Upper lobe of right lung (tissue), 1 donor: Measurements from ENCODE around the gene SLC49A3. TPM values are rescaled to one million over a fixed set of nuclear protein-coding genes. Genes with fewer than 3 reads are reported as not detected.

Experiments used
- ATAC-seq: fragments of 200-7000 bp; cut with Tn5 transposase; one replicate; pipeline ENCODE4 v1.9.1; 2020; ENCODE audit warnings: mild to moderate bottlenecking, moderate library complexity
- DNase-seq: peaks from one replicate; pipeline ENCODE4 v3.0.0-alpha.2; 2020
- H3K27ac ChIP-seq: fragments of 200-600 bp; one replicate; pipeline ENCODE4 v1.8.0; 2022
- H3K27me3 ChIP-seq: fragments of 200-600 bp; one replicate; pipeline ENCODE4 v1.8.0; 2022; ENCODE audit warnings: mild to moderate bottlenecking
- H3K36me3 ChIP-seq: fragments of 200-600 bp; one replicate; pipeline ENCODE4 v1.8.0; 2022
- H3K4me1 ChIP-seq: fragments of 200-600 bp; one replicate; pipeline ENCODE4 v1.8.0; 2022
- H3K4me3 ChIP-seq: fragments of 200-600 bp; one replicate; pipeline ENCODE4 v1.8.0; 2022; ENCODE audit warnings: mild to moderate bottlenecking
- H3K9me3 ChIP-seq: fragments of 200-600 bp; one replicate; pipeline ENCODE4 v1.8.0; 2022
- intact Hi-C: fragments of 100-400 bp; cut with DNase I; formaldehyde crosslinking; loops from one replicate; pipeline ENCODE4 v1.11.0; 2022
- total RNA-seq: library from RNA; stranded (reverse); fragmentation: NEBNext Ultra II Directional; extraction: Animal tissue kit (Norgen Biotek cat#: 25700); gene quantifications from one replicate; pipeline ENCODE4 v1.2.1, GENCODE V29; 2021
- TF ChIP-seq, protein P1 (sequence below): fragments of 200-600 bp; IDR thresholded peaks from one replicate; pipeline ENCODE4 v1.8.0; 2022; ENCODE audit warnings: antibody characterized with exemption
- donor health status: DM: no; HTN: yes; CAD: no; lungs with severe emphysema.

SLC49A3 gene
- total RNA-seq, 1 donor from 2014 or later = 32.9 TPM

DNA sequence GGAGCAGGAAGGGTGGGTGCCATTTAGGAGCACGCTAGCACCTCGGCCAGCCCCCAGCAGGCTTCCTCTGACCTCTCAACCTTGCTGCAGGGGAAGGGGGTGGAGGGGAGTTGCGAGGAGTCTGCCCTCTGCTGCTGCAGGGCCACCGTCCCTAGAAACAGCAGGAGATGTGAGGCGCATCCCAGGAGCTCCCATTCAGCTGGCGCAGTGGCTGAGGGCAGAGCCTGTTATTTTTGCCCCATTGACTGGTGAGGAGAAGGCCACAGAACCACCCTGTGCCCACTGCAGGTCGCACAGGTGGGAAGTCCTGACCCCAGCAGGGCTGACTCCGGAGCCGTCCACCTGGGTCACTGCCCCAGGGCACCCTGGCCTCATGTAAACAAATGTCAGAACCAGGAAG is 55.5 kb downstream of the SLC49A3 start:
- intact Hi-C loops = no loop called here
- no peaks in the 10 kb centered on the region for H3K9me3 ChIP-seq
- no peaks in the 10 kb centered on the region for H3K36me3 ChIP-seq
- H3K4me1 ChIP-seq = no peaks in the 10 kb centered on the region
- ATAC-seq (no peak), DNase-seq (peak; percentile 57)
- TF ChIP-seq, protein P1, sequence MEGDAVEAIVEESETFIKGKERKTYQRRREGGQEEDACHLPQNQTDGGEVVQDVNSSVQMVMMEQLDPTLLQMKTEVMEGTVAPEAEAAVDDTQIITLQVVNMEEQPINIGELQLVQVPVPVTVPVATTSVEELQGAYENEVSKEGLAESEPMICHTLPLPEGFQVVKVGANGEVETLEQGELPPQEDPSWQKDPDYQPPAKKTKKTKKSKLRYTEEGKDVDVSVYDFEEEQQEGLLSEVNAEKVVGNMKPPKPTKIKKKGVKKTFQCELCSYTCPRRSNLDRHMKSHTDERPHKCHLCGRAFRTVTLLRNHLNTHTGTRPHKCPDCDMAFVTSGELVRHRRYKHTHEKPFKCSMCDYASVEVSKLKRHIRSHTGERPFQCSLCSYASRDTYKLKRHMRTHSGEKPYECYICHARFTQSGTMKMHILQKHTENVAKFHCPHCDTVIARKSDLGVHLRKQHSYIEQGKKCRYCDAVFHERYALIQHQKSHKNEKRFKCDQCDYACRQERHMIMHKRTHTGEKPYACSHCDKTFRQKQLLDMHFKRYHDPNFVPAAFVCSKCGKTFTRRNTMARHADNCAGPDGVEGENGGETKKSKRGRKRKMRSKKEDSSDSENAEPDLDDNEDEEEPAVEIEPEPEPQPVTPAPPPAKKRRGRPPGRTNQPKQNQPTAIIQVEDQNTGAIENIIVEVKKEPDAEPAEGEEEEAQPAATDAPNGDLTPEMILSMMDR = no peak
- H3K27ac ChIP-seq = no peak overlapping the region
- H3K27me3 ChIP-seq = peaks cover 6% of the 10 kb centered on the region
- H3K4me3 ChIP-seq = no peak overlapping the region

DNA sequence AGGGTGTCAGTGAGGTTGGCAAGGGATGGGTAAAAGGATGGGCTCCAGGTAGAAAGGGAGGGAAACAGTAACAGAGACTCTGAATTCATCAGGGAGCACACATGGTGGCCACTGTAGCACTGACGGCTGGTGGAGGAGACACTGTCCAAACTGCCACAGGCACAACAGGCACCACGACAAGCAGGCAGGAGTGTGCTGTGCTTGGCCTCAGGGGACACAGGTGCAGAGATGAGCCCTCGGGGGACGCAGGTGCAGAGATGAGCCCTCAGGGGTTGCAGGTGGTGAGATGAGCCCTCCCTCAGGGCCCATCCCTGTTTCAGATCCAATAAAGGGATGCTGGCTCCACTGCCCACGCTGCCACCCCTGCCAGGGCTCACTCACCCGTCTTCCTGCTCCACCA is 56.0 kb downstream of the SLC49A3 start:
- no peaks in the 10 kb centered on the region for H3K9me3 ChIP-seq
- peaks cover 6% of the 10 kb centered on the region for H3K27me3 ChIP-seq
- no peaks in the 10 kb centered on the region for H3K36me3 ChIP-seq
- ATAC-seq (no peak), DNase-seq (peak; percentile 27)
- no peak overlapping the region for H3K27ac ChIP-seq
- H3K4me3 ChIP-seq = no peak overlapping the region
- intact Hi-C loops = no loop called here
- TF ChIP-seq, protein P1 = no peak
- H3K4me1 ChIP-seq = no peaks in the 10 kb centered on the region

DNA sequence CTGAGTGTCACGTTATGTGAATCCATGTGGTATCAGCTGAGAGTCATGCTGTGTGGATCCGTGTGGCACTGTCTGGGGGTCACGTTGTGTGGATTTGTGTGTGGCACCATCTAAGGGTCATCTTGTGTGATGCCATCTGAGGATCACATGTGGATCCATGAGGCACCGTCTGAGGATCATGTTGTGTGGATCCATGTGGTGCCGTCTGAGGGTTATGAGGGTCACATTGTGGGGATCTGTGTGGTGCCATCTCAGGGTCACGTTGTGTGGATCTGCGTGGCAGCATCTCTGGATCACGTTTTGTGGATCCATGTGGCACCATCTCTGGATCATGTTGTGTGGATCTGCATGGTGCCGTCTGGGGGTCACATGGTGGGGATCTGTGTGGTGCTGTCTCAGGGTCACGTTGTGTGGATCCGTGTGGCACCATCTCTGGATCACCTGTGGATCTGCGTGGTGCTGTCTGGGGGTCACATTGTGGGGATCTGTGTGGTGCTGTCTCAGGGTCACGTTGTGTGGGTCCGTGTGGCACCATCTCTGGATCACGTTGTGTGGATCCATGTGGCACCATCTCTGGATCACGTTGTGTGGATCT is 56.7 kb downstream of the SLC49A3 start:
- H3K27me3 ChIP-seq = peaks cover 6% of the 10 kb centered on the region
- no peaks in the 10 kb centered on the region for H3K9me3 ChIP-seq
- DNase-seq (peak; percentile 22), ATAC-seq (no peak)
- H3K4me3 ChIP-seq = no peak overlapping the region
- H3K36me3 ChIP-seq = no peaks in the 10 kb centered on the region
- no peaks in the 10 kb centered on the region for H3K4me1 ChIP-seq
- TF ChIP-seq, protein P1 = no peak
- H3K27ac ChIP-seq = no peak overlapping the region
- intact Hi-C loops = no loop called here

Other genes starting within 250 kb of the SLC49A3 start
- gene ZNF721, start 190.0 kb downstream of the SLC49A3 start, total RNA-seq = 24.1 TPM
- gene PIGG, start 189.9 kb downstream of the SLC49A3 start, total RNA-seq = 59.9 TPM
- not detected for gene TMEM271, start 112.9 kb downstream of the SLC49A3 start, total RNA-seq
- 9.1 TPM for gene PDE6B, start 63.6 kb downstream of the SLC49A3 start, total RNA-seq
- 167 TPM for gene ATP5ME, start 14.9 kb downstream of the SLC49A3 start, total RNA-seq
- gene MYL5, start 14.6 kb downstream of the SLC49A3 start, total RNA-seq = 9.7 TPM
- 42.2 TPM for gene PCGF3, start 16.7 kb upstream of the SLC49A3 start, total RNA-seq
- gene CPLX1, start 137.0 kb upstream of the SLC49A3 start, total RNA-seq = 5.2 TPM
- gene GAK, start 243.2 kb upstream of the SLC49A3 start, total RNA-seq = 138 TPM
- 42.4 TPM for gene TMEM175, start 243.3 kb upstream of the SLC49A3 start, total RNA-seq